ENCODE measurements around the gene WDR72.

WDR72 gene

GRCh38 chr15:53747501-53748068, 11.9 kb downstream of the WDR72 start:
- DNase-seq (ENCODE audit: low read depth) = no peak
- TF ChIP-seq, protein P1, sequence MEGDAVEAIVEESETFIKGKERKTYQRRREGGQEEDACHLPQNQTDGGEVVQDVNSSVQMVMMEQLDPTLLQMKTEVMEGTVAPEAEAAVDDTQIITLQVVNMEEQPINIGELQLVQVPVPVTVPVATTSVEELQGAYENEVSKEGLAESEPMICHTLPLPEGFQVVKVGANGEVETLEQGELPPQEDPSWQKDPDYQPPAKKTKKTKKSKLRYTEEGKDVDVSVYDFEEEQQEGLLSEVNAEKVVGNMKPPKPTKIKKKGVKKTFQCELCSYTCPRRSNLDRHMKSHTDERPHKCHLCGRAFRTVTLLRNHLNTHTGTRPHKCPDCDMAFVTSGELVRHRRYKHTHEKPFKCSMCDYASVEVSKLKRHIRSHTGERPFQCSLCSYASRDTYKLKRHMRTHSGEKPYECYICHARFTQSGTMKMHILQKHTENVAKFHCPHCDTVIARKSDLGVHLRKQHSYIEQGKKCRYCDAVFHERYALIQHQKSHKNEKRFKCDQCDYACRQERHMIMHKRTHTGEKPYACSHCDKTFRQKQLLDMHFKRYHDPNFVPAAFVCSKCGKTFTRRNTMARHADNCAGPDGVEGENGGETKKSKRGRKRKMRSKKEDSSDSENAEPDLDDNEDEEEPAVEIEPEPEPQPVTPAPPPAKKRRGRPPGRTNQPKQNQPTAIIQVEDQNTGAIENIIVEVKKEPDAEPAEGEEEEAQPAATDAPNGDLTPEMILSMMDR (IDR thresholded peaks at IDR 0.05; ENCODE audit: low read length, missing control alignments) = no peak

GRCh38 chr15:53746101-53746500, 13.4 kb downstream of the WDR72 start:
- DNase-seq (ENCODE audit: low read depth) = no peak
- H3K4me3 ChIP-seq (replicated peaks; ENCODE audit: low read depth, low read length) = no peak overlapping the region
- TF ChIP-seq, protein P1 (IDR thresholded peaks at IDR 0.05; ENCODE audit: low read length, missing control alignments) = no peak

More at GRCh38 chr15:53747501-53748068, 11.9 kb downstream of the WDR72 start:
- no peak overlapping the region for H3K4me3 ChIP-seq (replicated peaks; ENCODE audit: low read depth, low read length)

DNA sequence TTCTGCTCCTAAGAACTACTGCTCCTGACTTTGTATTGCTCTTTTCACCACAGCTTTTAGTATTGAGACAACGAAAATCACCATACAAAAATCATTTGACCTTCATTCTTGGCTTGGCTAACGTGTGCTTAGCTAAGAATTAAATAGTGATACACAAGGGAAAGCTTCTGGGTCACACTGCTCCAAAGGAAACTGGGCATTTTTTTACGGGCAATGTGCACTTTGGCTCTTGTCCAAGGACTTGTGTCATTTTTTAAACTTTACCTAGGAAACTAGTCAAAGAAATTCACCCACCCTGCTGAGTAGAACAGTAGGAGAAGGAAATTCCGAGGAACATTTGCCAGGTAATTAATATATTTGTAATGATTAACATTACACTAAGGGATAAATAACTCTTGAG, 19.8 kb downstream of the WDR72 start:
- no peak for DNase-seq (ENCODE audit: low read depth)
- TF ChIP-seq, protein P1 (IDR thresholded peaks at IDR 0.05; ENCODE audit: low read length, missing control alignments) = no peak

GRCh38 chr15:53739187-53739586, 20.3 kb downstream of the WDR72 start:
- TF ChIP-seq, protein P1 (IDR thresholded peaks at IDR 0.05; ENCODE audit: low read length, missing control alignments) = no peak
- H3K4me3 ChIP-seq (replicated peaks; ENCODE audit: low read depth, low read length) = no peak overlapping the region
- no peak for DNase-seq (ENCODE audit: low read depth)

More for the DNA sequence above, 19.8 kb downstream of the WDR72 start:
- no peak overlapping the region for H3K4me3 ChIP-seq (replicated peaks; ENCODE audit: low read depth, low read length)

DNA sequence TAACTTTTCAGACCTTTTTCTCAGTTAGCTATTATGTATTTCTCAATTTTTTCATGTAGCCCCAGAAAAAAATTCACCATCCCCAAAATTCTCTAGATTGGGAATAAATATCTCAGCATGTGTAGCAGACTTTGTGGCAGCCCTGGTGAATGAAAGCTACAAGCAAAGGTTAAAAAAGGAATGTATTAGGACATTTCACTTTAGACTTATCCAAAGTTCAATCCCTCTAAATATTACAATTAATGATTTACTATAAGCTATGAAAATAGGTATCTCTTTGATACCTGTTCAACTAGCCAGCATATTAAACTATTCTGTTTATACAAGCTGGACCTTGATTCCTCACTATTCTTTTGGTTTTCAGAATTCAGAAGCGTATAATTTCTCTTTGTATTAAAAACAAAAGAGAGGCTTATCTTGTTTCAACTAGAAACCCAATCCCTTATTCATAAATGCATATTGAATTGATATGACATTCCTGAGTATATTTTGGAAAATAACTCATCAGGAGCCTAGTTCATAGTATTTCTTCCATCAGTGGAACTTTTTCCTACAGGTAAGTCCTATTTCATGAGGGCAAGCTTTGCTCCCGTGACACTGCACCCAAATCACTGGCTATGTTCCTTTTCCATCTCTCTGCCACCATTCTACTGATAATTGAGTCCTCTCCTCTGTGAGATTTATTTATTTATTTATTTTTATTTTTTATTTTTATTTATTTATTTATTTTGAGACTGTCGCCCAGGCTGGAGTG, 38.0 kb downstream of the WDR72 start:
- no peak for DNase-seq (ENCODE audit: low read depth)
- TF ChIP-seq, protein P1 (IDR thresholded peaks at IDR 0.05; ENCODE audit: low read length, missing control alignments) = no peak
- no peak overlapping the region for H3K4me3 ChIP-seq (replicated peaks; ENCODE audit: low read depth, low read length)

DNA sequence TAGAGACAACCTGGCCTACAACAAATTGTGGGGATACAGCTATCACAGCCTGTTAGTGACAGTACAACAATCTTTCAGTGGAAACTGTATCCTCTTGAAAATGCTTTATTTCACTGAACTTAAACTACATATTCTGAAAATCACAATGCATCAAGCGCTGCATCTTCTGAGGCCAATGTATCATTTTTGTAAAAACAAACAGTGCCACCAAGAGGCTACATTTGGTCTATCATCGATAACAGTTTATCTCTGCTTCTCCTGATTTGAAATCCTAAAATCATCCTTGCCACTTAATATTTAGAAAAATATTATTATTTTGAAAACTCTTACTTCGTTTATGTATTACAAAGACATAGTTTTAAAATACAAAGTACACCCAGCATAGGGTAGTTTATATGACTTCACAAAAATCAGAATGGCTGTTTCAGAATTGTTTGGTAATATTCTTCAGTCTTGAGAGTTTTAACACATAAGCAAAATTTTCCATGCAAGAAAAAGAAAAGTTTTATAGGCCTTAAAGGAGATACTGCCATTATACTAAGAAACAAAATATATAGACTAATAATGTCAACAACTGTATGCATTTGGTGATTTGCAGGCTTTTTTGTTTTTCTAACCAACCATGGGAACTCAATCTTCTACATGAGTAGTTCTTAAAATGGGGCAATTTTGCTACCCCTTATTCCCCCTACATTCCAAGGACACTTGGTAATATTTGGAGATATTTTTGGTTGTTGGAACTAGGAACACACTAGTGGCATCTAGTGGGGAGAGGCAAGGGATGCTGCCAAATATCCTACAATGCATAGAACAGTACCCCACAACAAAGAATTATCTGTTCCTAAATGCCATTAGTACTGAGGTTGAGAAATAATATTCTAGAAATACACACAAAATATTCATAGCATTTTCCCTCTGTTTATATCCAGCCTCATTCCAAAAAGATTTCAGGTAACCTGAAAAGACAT, 42.3 kb downstream of the WDR72 start:
- TF ChIP-seq, protein P1 (IDR thresholded peaks at IDR 0.05; ENCODE audit: low read length, missing control alignments) = peak; percentile 6
- H3K4me3 ChIP-seq (replicated peaks; ENCODE audit: low read depth, low read length) = no peak overlapping the region
- peak; percentile 0 for DNase-seq (ENCODE audit: low read depth)

Data from fibroblast of pulmonary artery (primary cell).